ENCODE results near the gene MAP3K6. TPM values are rescaled to one million over a fixed set of nuclear protein-coding genes. Genes with fewer than 3 reads are reported as not detected.

The MAP3K6 gene
- total and polyA plus RNA-seq, 3 donors from 2014 or later, result 18.4 to 31.7 (median 18.8) TPM

DNA sequence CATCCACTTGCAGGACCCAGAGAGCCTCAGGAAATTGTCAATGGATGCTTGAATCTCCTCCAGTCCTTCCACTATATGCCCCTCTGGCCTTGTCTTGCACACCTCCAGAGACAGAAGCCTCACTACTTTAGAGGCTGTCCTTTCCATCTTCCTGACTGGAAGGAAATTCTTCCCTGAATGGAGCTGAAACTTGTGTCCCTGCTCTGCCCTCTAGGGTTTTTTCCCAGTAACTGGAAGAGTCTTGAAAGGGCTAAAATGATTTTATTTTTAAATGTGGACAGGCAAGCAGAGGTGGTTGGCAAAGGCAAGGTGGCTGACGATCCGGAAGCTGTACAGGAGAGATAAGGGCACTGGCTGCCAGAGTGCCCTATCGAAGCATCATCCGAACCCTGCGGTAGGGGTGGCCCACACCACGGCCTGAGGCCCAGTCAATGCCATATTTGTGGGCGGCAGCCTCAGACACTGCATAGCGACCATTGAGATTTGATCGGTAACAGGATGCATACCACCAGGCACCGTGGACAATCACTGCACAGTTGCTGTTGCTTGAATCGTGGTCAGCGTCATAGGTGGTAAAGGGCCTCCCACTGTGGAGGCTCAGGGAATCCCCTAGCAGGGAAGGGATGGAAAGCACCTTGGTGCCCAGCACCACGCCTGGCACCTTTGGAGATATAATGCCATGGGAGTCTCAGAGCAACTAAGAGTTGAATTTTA, 2.3 kb upstream of the MAP3K6 start:
- 83 to 87% methylated on average over 12 to 13 of the region's 13 CpGs for WGBS, 2 donors
- Histone ChIP-seq H3K4me1 (peaks cover 20% of the 10 kb centered on the region), H3K27ac (no peak overlapping the region), H3K9me3 (no peaks in the 10 kb centered on the region), H3K27me3 (no peaks in the 10 kb centered on the region), H3K4me3 (no peak overlapping the region), H3K36me3 (ENCODE audit: low read depth, missing control alignments) (no peaks in the 10 kb centered on the region)
- intact Hi-C loops (cut with DNase I; ENCODE audit: low total_unique reads), result no loop called here
- TF ChIP-seq, protein P1, sequence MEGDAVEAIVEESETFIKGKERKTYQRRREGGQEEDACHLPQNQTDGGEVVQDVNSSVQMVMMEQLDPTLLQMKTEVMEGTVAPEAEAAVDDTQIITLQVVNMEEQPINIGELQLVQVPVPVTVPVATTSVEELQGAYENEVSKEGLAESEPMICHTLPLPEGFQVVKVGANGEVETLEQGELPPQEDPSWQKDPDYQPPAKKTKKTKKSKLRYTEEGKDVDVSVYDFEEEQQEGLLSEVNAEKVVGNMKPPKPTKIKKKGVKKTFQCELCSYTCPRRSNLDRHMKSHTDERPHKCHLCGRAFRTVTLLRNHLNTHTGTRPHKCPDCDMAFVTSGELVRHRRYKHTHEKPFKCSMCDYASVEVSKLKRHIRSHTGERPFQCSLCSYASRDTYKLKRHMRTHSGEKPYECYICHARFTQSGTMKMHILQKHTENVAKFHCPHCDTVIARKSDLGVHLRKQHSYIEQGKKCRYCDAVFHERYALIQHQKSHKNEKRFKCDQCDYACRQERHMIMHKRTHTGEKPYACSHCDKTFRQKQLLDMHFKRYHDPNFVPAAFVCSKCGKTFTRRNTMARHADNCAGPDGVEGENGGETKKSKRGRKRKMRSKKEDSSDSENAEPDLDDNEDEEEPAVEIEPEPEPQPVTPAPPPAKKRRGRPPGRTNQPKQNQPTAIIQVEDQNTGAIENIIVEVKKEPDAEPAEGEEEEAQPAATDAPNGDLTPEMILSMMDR (IDR thresholded peaks at IDR 0.05), result peak in 2 of 3 experiments; percentile 7 to 8
- TF ChIP-seq POLR2A (IDR thresholded peaks at IDR 0.05), result no peak
- DNase-seq, result no peak

GRCh38 chr1:27367160-27367650, 444 bp upstream of the MAP3K6 start:
- Histone ChIP-seq H3K27ac (peak overlapping the region; percentile 92 to 98), H3K27me3 (no peaks in the 10 kb centered on the region), H3K4me3 (peak overlapping the region; percentile 68 to 74), H3K4me1 (peaks cover 20% of the 10 kb centered on the region), H3K9me3 (no peaks in the 10 kb centered on the region), H3K36me3 (ENCODE audit: low read depth, missing control alignments) (no peaks in the 10 kb centered on the region)
- no peak for TF ChIP-seq POLR2A (IDR thresholded peaks at IDR 0.05)
- TF ChIP-seq, protein P1 (IDR thresholded peaks at IDR 0.05), result no peak
- DNase-seq, result no peak
- WGBS, 2 donors, result 23 to 27% methylated on average over 8 of the region's 8 CpGs
- intact Hi-C loops (cut with DNase I; ENCODE audit: low total_unique reads), result no loop called here

GRCh38 chr1:27366113-27366410, 699 bp downstream of the MAP3K6 start:
- Histone ChIP-seq H3K36me3 (ENCODE audit: low read depth, missing control alignments) (no peaks in the 10 kb centered on the region), H3K4me3 (peak overlapping the region; percentile 68 to 74), H3K9me3 (no peaks in the 10 kb centered on the region), H3K4me1 (peaks cover 20% of the 10 kb centered on the region), H3K27ac (peak overlapping the region; percentile 91 to 98), H3K27me3 (no peaks in the 10 kb centered on the region)
- intact Hi-C loops (cut with DNase I; ENCODE audit: low total_unique reads), result no loop called here
- peak; percentile 82 for DNase-seq
- 0 to 1% methylated on average over 4 to 30 of the region's 30 CpGs for WGBS, 2 donors
- no peak for TF ChIP-seq POLR2A (IDR thresholded peaks at IDR 0.05)
- TF ChIP-seq, protein P1 (IDR thresholded peaks at IDR 0.05), result no peak

DNA sequence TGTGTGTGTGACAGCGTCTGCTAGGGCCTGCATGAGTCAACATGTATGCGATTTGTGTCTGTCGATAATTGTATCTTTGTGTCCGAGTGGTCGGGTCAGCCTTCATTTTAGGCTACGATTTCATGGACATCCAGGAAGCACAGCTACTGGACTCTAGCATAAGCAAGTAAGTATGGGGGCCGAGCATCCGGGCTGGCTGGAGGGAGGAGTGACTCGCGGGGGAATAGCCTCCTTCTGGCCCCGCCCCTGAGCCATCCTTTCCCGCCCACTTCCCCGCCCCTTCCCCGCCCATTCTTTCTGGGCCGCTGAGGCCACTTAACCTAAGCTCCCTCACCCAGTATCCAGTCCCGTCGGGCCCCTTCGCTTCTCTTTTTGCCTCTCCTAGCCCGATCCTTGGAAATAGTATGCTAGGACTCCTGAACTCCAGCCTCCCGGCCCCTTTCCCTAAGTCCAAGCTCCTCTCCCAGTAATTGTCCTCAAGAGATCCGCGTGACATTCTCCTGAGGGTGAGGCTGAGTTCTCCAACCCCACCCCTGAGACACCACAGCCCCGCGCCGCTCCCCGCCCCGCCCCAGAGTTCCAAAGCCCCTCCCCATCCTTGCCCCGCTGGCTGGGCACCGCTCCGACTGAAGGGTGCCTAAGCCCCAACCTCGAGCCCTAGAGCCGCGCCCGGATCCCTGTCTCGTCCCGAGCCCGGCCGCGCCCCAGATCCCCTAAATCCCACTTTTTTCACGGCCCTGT, 1.2 kb downstream of the MAP3K6 start:
- intact Hi-C loops (cut with DNase I; ENCODE audit: low total_unique reads), result no loop called here
- no peak for TF ChIP-seq POLR2A (IDR thresholded peaks at IDR 0.05)
- TF ChIP-seq, protein P1 (IDR thresholded peaks at IDR 0.05), result no peak
- WGBS, 2 donors, result 3 to 4% methylated on average over 37 to 40 of the region's 40 CpGs
- H3K4me1 ChIP-seq, result peaks cover 20% of the 10 kb centered on the region
- DNase-seq, result peak; percentile 93
- H3K27me3 ChIP-seq, result no peaks in the 10 kb centered on the region
- no peaks in the 10 kb centered on the region for H3K36me3 ChIP-seq (ENCODE audit: low read depth, missing control alignments)
- H3K4me3 ChIP-seq, result peak overlapping the region; percentile 68 to 74
- peak overlapping the region; percentile 91 to 98 for H3K27ac ChIP-seq
- no peaks in the 10 kb centered on the region for H3K9me3 ChIP-seq

Data from testis (tissue), 3 donors.